GM21786 (cell line): Measurements from ENCODE around the gene MBD3L5.
"Not testable (repeated sequence)": the region's sequence is repeated elsewhere in the genome, so short reads cannot be mapped to it uniquely, and the experiment has no call there.

Source experiments
- ATAC-seq: cut with Tn5 transposase; IDR thresholded peaks from one replicate; pipeline ENCODE4 v1.9.1; 2021; ENCODE audit not compliant: unreplicated experiment

The MBD3L5 gene

GRCh38 chr19:7030278-7030677 is at the start of gene MBD3L5:
Gene MBD3L5 (plus strand): TSS chr19:7030578. CDS start chr19:7030612, 34 bp downstream.
- ATAC-seq, result not testable (repeated sequence)

- ATAC-seq, result no peak
These were observed 46.9 kb upstream of the MBD3L5 start for GRCh38 chr19:6983448-6983847.

- no peak for ATAC-seq
These were observed 42.5 kb upstream of the MBD3L5 start for GRCh38 chr19:6987850-6988249.

GRCh38 chr19:6988257-6988656 is 42.1 kb upstream of the MBD3L5 start:
- no peak for ATAC-seq

GRCh38 chr19:6995054-6995453 is 35.3 kb upstream of the MBD3L5 start:
- no peak for ATAC-seq

GRCh38 chr19:6996810-6997209 is 33.6 kb upstream of the MBD3L5 start:
- no peak for ATAC-seq

GRCh38 chr19:6997679-6998445 is 32.5 kb upstream of the MBD3L5 start:
- ATAC-seq, result no peak

- ATAC-seq, result no peak
These were observed 30.4 kb upstream of the MBD3L5 start for GRCh38 chr19:6999933-7000332.

- no peak for ATAC-seq
These were observed 30.0 kb upstream of the MBD3L5 start for GRCh38 chr19:7000333-7000732.

- ATAC-seq, result no peak
These were observed 29.6 kb upstream of the MBD3L5 start for GRCh38 chr19:7000816-7001215.

- ATAC-seq, result no peak
These were observed 26.0 kb upstream of the MBD3L5 start for GRCh38 chr19:7004313-7004931.

GRCh38 chr19:7006135-7006704 is 24.2 kb upstream of the MBD3L5 start:
- no peak for ATAC-seq

- no peak for ATAC-seq
These were observed 22.5 kb upstream of the MBD3L5 start for GRCh38 chr19:7007859-7008258.

GRCh38 chr19:7010722-7011593 is 19.4 kb upstream of the MBD3L5 start:
- no peak for ATAC-seq

GRCh38 chr19:7013678-7014077 is 16.7 kb upstream of the MBD3L5 start:
- no peak for ATAC-seq

- ATAC-seq, result no peak
These were observed 11.6 kb upstream of the MBD3L5 start for GRCh38 chr19:7018828-7019227.

GRCh38 chr19:7021331-7021730 is 9.0 kb upstream of the MBD3L5 start, which contains the start of gene MBD3L2B:
Gene MBD3L2B (minus strand): TSS chr19:7021431. CDS start chr19:7021397, 34 bp downstream.
- not testable (repeated sequence) for ATAC-seq

- not testable (repeated sequence) for ATAC-seq
These were observed 1.6 kb upstream of the MBD3L5 start for GRCh38 chr19:7028790-7029189.

GRCh38 chr19:7040079-7040478 is 9.7 kb downstream of the MBD3L5 start, which contains the start of gene MBD3L4:
Gene MBD3L4 (minus strand): TSS chr19:7040179. CDS start chr19:7040144, 35 bp downstream.
- ATAC-seq, result not testable (repeated sequence)

GRCh38 chr19:7041563-7041962 is 11.2 kb downstream of the MBD3L5 start:
- ATAC-seq, result not testable (repeated sequence)

- ATAC-seq, result not testable (repeated sequence)
These were observed 18.6 kb downstream of the MBD3L5 start, which contains the start of gene MBD3L2 for GRCh38 chr19:7049021-7049420. Gene MBD3L2 (plus strand): TSS chr19:7049321. CDS start chr19:7049374, 53 bp downstream.
